GM12878 (cell line): ENCODE data around the gene HSBP1.

Source experiments
- EZH2 ChIP-seq: IDR thresholded peaks from 2 replicates; pipeline ENCODE4 v1.6.1; 2012; ENCODE audit warnings: low read depth, mild to moderate bottlenecking, control low read depth, inconsistent platforms, low read length, borderline replicate concordance; ENCODE audit not compliant: control insufficient read depth
- FOS ChIP-seq: IDR thresholded peaks from 3 replicates; pipeline ENCODE4 v1.6.1; 2011; ENCODE audit warnings: borderline replicate concordance; ENCODE audit not compliant: insufficient read length; ENCODE audit errors: extremely low read depth
- POLR2A ChIP-seq: IDR thresholded peaks from 2 replicates; pipeline ENCODE4 v1.6.1; 2011; ENCODE audit warnings: low read depth, mild to moderate bottlenecking, low read length
- POLR2AphosphoS5 ChIP-seq: IDR thresholded peaks from 2 replicates; pipeline ENCODE4 v1.6.1; 2011; ENCODE audit warnings: mild to moderate bottlenecking, low read length, inconsistent platforms
- WRNIP1 ChIP-seq: IDR thresholded peaks from 2 replicates; pipeline ENCODE4 v1.6.1; 2011; ENCODE audit warnings: low read depth, low read length, improper control_type of control experiment, borderline replicate concordance
- TF ChIP-seq, protein P1 (sequence below): IDR thresholded peaks from 2 replicates; pipeline ENCODE4 v1.6.1; 2011; ENCODE audit warnings: borderline replicate concordance, low read depth, mild to moderate bottlenecking, moderate library complexity, low read length; ENCODE audit not compliant: insufficient read depth, poor library complexity, severe bottlenecking
- TF ChIP-seq, protein P2 (sequence below): IDR thresholded peaks from 2 replicates; pipeline ENCODE4 v1.6.1; 2012; ENCODE audit warnings: low read length, inconsistent platforms
- TF ChIP-seq, protein P3 (sequence below): fragments of 450-650 bp; formaldehyde crosslinking; IDR thresholded peaks from 2 replicates; pipeline ENCODE4 v1.5.0; 2022; ENCODE audit warnings: mild to moderate bottlenecking, missing genetic modification characterization
- TF ChIP-seq, protein P4 (sequence below): fragments of 450-650 bp; IDR thresholded peaks from 2 replicates; pipeline ENCODE4 v1.6.1; 2017; ENCODE audit warnings: low read depth, mild to moderate bottlenecking, moderate library complexity
- TF ChIP-seq, protein P5 (sequence below), 3 experiments: IDR thresholded peaks in 2 of 3; conservative IDR thresholded peaks in 1 of 3; 2 replicates each; pipeline ENCODE4 v1.5.1; 2011; ENCODE audit warnings: low read depth in 3 of 3, low read length in 3 of 3, mild to moderate bottlenecking in 3 of 3, control low read depth in 2 of 3, moderate library complexity in 2 of 3, inconsistent platforms in 1 of 3, mixed read lengths in 1 of 3; ENCODE audit not compliant: control insufficient read depth in 2 of 3, insufficient read depth in 1 of 3; ENCODE audit errors: extremely low read depth in 1 of 3

DNA sequence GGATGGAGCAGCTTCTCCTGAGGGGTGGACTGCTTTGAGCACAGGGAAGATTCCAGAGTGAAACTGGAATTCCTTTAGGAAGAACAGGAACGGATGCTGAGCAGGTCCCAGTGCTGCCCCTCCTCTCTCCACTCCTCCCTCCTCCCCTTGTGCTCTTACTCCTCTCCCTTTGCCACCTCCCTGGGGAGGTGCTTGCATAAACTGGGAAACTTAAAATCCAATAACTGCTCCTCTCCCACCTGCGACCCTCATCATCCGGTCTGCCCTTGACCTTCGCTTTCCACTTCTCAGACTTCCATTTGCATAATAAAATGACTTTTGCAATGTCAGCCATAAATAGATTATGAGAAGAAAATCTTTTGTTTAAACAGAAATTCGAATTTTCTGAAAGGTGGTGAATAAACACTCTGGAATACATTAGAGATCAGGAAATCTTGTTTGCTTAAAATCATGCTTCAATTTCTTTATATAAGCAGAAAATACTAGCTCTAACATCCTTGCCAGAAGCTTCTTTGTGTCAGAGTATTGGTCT lies 23.7 kb downstream of the HSBP1 start:
- TF ChIP-seq, protein P1, sequence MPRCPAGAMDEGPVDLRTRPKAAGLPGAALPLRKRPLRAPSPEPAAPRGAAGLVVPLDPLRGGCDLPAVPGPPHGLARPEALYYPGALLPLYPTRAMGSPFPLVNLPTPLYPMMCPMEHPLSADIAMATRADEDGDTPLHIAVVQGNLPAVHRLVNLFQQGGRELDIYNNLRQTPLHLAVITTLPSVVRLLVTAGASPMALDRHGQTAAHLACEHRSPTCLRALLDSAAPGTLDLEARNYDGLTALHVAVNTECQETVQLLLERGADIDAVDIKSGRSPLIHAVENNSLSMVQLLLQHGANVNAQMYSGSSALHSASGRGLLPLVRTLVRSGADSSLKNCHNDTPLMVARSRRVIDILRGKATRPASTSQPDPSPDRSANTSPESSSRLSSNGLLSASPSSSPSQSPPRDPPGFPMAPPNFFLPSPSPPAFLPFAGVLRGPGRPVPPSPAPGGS: no peak
- TF ChIP-seq FOS: no peak
- TF ChIP-seq, protein P2, sequence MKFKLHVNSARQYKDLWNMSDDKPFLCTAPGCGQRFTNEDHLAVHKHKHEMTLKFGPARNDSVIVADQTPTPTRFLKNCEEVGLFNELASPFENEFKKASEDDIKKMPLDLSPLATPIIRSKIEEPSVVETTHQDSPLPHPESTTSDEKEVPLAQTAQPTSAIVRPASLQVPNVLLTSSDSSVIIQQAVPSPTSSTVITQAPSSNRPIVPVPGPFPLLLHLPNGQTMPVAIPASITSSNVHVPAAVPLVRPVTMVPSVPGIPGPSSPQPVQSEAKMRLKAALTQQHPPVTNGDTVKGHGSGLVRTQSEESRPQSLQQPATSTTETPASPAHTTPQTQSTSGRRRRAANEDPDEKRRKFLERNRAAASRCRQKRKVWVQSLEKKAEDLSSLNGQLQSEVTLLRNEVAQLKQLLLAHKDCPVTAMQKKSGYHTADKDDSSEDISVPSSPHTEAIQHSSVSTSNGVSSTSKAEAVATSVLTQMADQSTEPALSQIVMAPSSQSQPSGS: no peak
- TF ChIP-seq EZH2: no peak
- no peak for TF ChIP-seq WRNIP1
- TF ChIP-seq, protein P3, sequence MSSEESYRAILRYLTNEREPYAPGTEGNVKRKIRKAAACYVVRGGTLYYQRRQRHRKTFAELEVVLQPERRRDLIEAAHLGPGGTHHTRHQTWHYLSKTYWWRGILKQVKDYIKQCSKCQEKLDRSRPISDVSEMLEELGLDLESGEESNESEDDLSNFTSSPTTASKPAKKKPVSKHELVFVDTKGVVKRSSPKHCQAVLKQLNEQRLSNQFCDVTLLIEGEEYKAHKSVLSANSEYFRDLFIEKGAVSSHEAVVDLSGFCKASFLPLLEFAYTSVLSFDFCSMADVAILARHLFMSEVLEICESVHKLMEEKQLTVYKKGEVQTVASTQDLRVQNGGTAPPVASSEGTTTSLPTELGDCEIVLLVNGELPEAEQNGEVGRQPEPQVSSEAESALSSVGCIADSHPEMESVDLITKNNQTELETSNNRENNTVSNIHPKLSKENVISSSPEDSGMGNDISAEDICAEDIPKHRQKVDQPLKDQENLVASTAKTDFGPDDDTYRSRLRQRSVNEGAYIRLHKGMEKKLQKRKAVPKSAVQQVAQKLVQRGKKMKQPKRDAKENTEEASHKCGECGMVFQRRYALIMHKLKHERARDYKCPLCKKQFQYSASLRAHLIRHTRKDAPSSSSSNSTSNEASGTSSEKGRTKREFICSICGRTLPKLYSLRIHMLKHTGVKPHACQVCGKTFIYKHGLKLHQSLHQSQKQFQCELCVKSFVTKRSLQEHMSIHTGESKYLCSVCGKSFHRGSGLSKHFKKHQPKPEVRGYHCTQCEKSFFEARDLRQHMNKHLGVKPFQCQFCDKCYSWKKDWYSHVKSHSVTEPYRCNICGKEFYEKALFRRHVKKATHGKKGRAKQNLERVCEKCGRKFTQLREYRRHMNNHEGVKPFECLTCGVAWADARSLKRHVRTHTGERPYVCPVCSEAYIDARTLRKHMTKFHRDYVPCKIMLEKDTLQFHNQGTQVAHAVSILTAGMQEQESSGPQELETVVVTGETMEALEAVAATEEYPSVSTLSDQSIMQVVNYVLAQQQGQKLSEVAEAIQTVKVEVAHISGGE (CRISPR knock-in tag): no peak
- TF ChIP-seq, protein P4, sequence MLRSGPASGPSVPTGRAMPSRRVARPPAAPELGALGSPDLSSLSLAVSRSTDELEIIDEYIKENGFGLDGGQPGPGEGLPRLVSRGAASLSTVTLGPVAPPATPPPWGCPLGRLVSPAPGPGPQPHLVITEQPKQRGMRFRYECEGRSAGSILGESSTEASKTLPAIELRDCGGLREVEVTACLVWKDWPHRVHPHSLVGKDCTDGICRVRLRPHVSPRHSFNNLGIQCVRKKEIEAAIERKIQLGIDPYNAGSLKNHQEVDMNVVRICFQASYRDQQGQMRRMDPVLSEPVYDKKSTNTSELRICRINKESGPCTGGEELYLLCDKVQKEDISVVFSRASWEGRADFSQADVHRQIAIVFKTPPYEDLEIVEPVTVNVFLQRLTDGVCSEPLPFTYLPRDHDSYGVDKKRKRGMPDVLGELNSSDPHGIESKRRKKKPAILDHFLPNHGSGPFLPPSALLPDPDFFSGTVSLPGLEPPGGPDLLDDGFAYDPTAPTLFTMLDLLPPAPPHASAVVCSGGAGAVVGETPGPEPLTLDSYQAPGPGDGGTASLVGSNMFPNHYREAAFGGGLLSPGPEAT: no peak
- TF ChIP-seq, protein P5, sequence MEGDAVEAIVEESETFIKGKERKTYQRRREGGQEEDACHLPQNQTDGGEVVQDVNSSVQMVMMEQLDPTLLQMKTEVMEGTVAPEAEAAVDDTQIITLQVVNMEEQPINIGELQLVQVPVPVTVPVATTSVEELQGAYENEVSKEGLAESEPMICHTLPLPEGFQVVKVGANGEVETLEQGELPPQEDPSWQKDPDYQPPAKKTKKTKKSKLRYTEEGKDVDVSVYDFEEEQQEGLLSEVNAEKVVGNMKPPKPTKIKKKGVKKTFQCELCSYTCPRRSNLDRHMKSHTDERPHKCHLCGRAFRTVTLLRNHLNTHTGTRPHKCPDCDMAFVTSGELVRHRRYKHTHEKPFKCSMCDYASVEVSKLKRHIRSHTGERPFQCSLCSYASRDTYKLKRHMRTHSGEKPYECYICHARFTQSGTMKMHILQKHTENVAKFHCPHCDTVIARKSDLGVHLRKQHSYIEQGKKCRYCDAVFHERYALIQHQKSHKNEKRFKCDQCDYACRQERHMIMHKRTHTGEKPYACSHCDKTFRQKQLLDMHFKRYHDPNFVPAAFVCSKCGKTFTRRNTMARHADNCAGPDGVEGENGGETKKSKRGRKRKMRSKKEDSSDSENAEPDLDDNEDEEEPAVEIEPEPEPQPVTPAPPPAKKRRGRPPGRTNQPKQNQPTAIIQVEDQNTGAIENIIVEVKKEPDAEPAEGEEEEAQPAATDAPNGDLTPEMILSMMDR (IDR thresholded peaks at IDR 0.05 in 2 of 3, conservative IDR thresholded peaks at IDR 0.05 in 1 of 3; ENCODE audit: control insufficient read depth in 2 of 3, extremely low read depth in 1 of 3, insufficient read depth in 1 of 3, low read depth in 3 of 3, low read length in 3 of 3): no peak
- no peak for TF ChIP-seq POLR2AphosphoS5
- no peak for TF ChIP-seq POLR2A
